OCI-LY7 (cell line): ENCODE results near the gene WDR91. TPM values are rescaled to one million over a fixed set of nuclear protein-coding genes. Genes with fewer than 3 reads are reported as not detected.

Source experiments
- BruUV-seq: library from RNA; stranded (reverse); fragments of 400-500 nt; replicated peaks from 2 replicates; lab custom pipeline; 2021; lab: Mats Ljungman, UMichigan
- CTCF ChIA-PET: fragments of 300-600 bp; sonication (Branson Sonifier 250); formaldehyde crosslinking; loops from one replicate; lab custom pipeline; 2022; ENCODE audit warnings: antibody characterized with exemption; ENCODE audit not compliant: unreplicated experiment; lab: Charles Lee
- POLR2A ChIA-PET: fragments of 300-600 bp; sonication (Branson Sonifier 250); formaldehyde crosslinking; loops from one replicate; lab custom pipeline; 2022; ENCODE audit warnings: antibody characterized with exemption; lab: Charles Lee
- DNase-seq: peaks from one replicate; pipeline ENCODE4 v3.0.0-alpha.2; 2015; ENCODE audit warnings: low spot score
- H2AFZ ChIP-seq: fragments of 200-600 bp; sonication (generic), shearing (Covaris generic); 2 replicates; pipeline ENCODE4 v1.6.1; 2014; ENCODE audit warnings: mild to moderate bottlenecking, antibody characterized with exemption, low read length, moderate library complexity
- H3K27ac ChIP-seq: fragments of 200-600 bp; sonication (generic); 2 replicates; pipeline ENCODE4 v1.5.1; 2014; ENCODE audit warnings: mixed run types, low read depth, mild to moderate bottlenecking, moderate library complexity, low read length, inconsistent platforms; ENCODE audit not compliant: poor library complexity, severe bottlenecking
- H3K36me3 ChIP-seq: fragments of 200-600 bp; sonication (generic); 2 replicates; pipeline ENCODE4 v1.6.1; 2014; ENCODE audit warnings: mild to moderate bottlenecking, antibody characterized with exemption, low read length, moderate library complexity, mixed read lengths; ENCODE audit not compliant: insufficient read depth
- H3K4me1 ChIP-seq: fragments of 200-600 bp; sonication (generic); 2 replicates; pipeline ENCODE4 v1.5.1; 2014; ENCODE audit warnings: mild to moderate bottlenecking, low read length; ENCODE audit not compliant: insufficient read depth, poor library complexity, severe bottlenecking
- H3K4me2 ChIP-seq: fragments of 200-600 bp; sonication (generic); 2 replicates; pipeline ENCODE4 v1.6.1; 2014; ENCODE audit warnings: mild to moderate bottlenecking, low read length
- H3K4me3 ChIP-seq: fragments of 200-600 bp; sonication (generic); 2 replicates; pipeline ENCODE4 v1.5.1; 2014; ENCODE audit warnings: mild to moderate bottlenecking, low read depth, low read length; ENCODE audit not compliant: poor library complexity, severe bottlenecking
- H3K79me2 ChIP-seq: fragments of 200-600 bp; sonication (generic); 2 replicates; pipeline ENCODE4 v1.6.1; 2016; ENCODE audit warnings: low read depth, mild to moderate bottlenecking, low read length, moderate library complexity, mixed read lengths; ENCODE audit not compliant: insufficient read depth
- H3K9me2 ChIP-seq: fragments of 200-600 bp; sonication (generic); 2 replicates; pipeline ENCODE4 v1.6.1; 2016; ENCODE audit warnings: mild to moderate bottlenecking, low read length, mixed read lengths; ENCODE audit not compliant: insufficient read depth
- H3K9me3 ChIP-seq: fragments of 200-600 bp; sonication (generic); 2 replicates; pipeline ENCODE4 v1.6.1; 2014; ENCODE audit warnings: mild to moderate bottlenecking, mixed run types, low read length, mixed read lengths
- H4K20me1 ChIP-seq: fragments of 200-600 bp; sonication (generic); 2 replicates; pipeline ENCODE4 v1.6.1; 2014; ENCODE audit warnings: mild to moderate bottlenecking, antibody characterized with exemption, low read length, moderate library complexity, mixed read lengths; ENCODE audit not compliant: insufficient read depth
- CTCF ChIP-seq: fragments of 200-600 bp; sonication (generic); conservative IDR thresholded peaks from 2 replicates; pipeline ENCODE4 v1.5.1; 2014; ENCODE audit warnings: mild to moderate bottlenecking, antibody characterized with exemption, low read length, moderate library complexity, mixed read lengths
- EZH2phosphoT487 ChIP-seq: fragments of 200-600 bp; sonication (generic); IDR thresholded peaks from 2 replicates; pipeline ENCODE4 v1.6.1; 2018; ENCODE audit warnings: low read depth, borderline replicate concordance, mild to moderate bottlenecking, mixed run types, antibody characterized with exemption, low read length, moderate library complexity, mixed read lengths
- intact Hi-C: fragments of 100-400 bp; cut with micrococcal nuclease; formaldehyde crosslinking; loops from one replicate; pipeline ENCODE4 v1.10.0; 2022; ENCODE audit not compliant: unreplicated experiment
- total RNA-seq, 2 experiments: library from RNA; depleted of rRNA in 1 of 2; stranded (reverse); fragments of >200 nt in 1 of 2; shearing (Covaris generic) in 1 of 2; gene quantifications; 2 replicates each; pipeline ENCODE4 v1.2.3, GENCODE V29; 2014 to 2022

The WDR91 gene
- total RNA-seq, 2 experiments from 2014 or later: 13.6 to 17.1 TPM

GRCh38 chr7:135205850-135206249, 5.5 kb downstream of the WDR91 start:
- BruUV-seq: no TSS peak
- Histone ChIP-seq H3K4me2 (no peak overlapping the region), H3K4me3 (no peak overlapping the region)

GRCh38 chr7:135204876-135205275, 6.5 kb downstream of the WDR91 start:
- ChIA-PET CTCF (no interaction called here), POLR2A (interaction anchor here (0.8 to 1.0 kb wide), 4 partner anchors 10 to 218 kb away, joined by 3 to 4 read pairs (median 3); partner anchors contain the start of gene CYREN)
- no peaks in the 10 kb centered on the region for H4K20me1 ChIP-seq
- H3K4me2 ChIP-seq: no peak overlapping the region
- no peaks in the 10 kb centered on the region for H3K79me2 ChIP-seq
- intact Hi-C loops: no loop called here
- no peaks in the 10 kb centered on the region for H3K9me3 ChIP-seq
- H3K4me1 ChIP-seq: no peaks in the 10 kb centered on the region
- BruUV-seq: no TSS peak
- no peak for TF ChIP-seq CTCF
- no peak for TF ChIP-seq EZH2phosphoT487
- peaks cover 4% of the 10 kb centered on the region; the same call in 1 of the 2 replicates for H3K36me3 ChIP-seq
- DNase-seq: no peak
- no peak overlapping the region for H3K4me3 ChIP-seq
- no peak overlapping the region for H2AFZ ChIP-seq
- no peaks in the 10 kb centered on the region for H3K9me2 ChIP-seq
- no peak overlapping the region for H3K27ac ChIP-seq

More at GRCh38 chr7:135205850-135206249, 5.5 kb downstream of the WDR91 start:
- Histone ChIP-seq H2AFZ (no peak overlapping the region), H3K36me3 (peaks cover 4% of the 10 kb centered on the region; the same call in 1 of the 2 replicates), H3K4me1 (peaks cover 6% of the 10 kb centered on the region), H4K20me1 (no peaks in the 10 kb centered on the region), H3K9me2 (no peaks in the 10 kb centered on the region), H3K9me3 (no peaks in the 10 kb centered on the region), H3K79me2 (no peaks in the 10 kb centered on the region), H3K27ac (no peak overlapping the region)
- POLR2A ChIA-PET: no interaction called here
- TF ChIP-seq CTCF (no peak), EZH2phosphoT487 (no peak)
- intact Hi-C loops: no loop called here
- CTCF ChIA-PET: no interaction called here
- DNase-seq: no peak

- no peak overlapping the region for H2AFZ ChIP-seq
- no peak overlapping the region for H3K4me2 ChIP-seq
- H3K9me2 ChIP-seq: no peaks in the 10 kb centered on the region
- no TSS peak for BruUV-seq
- H3K27ac ChIP-seq: no peak overlapping the region
- no peak for DNase-seq
- H3K4me3 ChIP-seq: no peak overlapping the region
- no peaks in the 10 kb centered on the region for H3K9me3 ChIP-seq
- H4K20me1 ChIP-seq: no peaks in the 10 kb centered on the region
- POLR2A ChIA-PET: interaction anchor here (0.8 to 1.0 kb wide), 4 partner anchors 9 to 217 kb away, joined by 3 to 4 read pairs (median 3); partner anchors contain the start of gene CYREN
- CTCF ChIA-PET: no interaction called here
- no peaks in the 10 kb centered on the region for H3K4me1 ChIP-seq
- peaks cover 4% of the 10 kb centered on the region; the same call in 1 of the 2 replicates for H3K36me3 ChIP-seq
- no peaks in the 10 kb centered on the region for H3K79me2 ChIP-seq
- TF ChIP-seq EZH2phosphoT487 (no peak), CTCF (no peak)
- intact Hi-C loops: no loop called here
Observed at GRCh38 chr7:135204341-135204749, 7.0 kb downstream of the WDR91 start.
